ENCODE measurements around the gene CFAP52.

The CFAP52 gene

GRCh38 chr17:9676084-9676483 is 99.6 kb downstream of the CFAP52 start:
- H3K4me3 ChIP-seq (ENCODE audit: low read depth, low read length), result no peak overlapping the region
- H3K9me3 ChIP-seq (ENCODE audit: control insufficient read depth, insufficient read depth, low read depth, low read length), result peaks cover 2% of the 10 kb centered on the region; the same call in 1 of the 2 replicates
- POLR2A ChIA-PET, result no interaction called here
- peaks cover 0 to 22% of the 10 kb centered on the region in 2 experiments; a peak in 2 of 3 replicates for H3K36me3 ChIP-seq (ENCODE audit: control insufficient read depth in 2 of 2, insufficient read depth in 1 of 2, low read length in 2 of 2)
- CTCF ChIA-PET, result interaction anchor here (0.6 to 5.1 kb wide), 9 partner anchors 10 to 213 kb away, joined by 3 to 43 read pairs (median 3); partner anchors contain the start of genes CFAP52 and STX8
- no peaks in the 10 kb centered on the region for H3K4me1 ChIP-seq (ENCODE audit: control insufficient read depth, insufficient read depth, low read length)
- no peak overlapping the region for H3K27ac ChIP-seq (ENCODE audit: extremely low read depth, low read depth, low read length)
- TF ChIP-seq ZNF23 (tag by site-specific recombination; IDR thresholded peaks at IDR 0.05; ENCODE audit: borderline replicate concordance), result no peak
- no peak for TF ChIP-seq GLI4 (tag by site-specific recombination; IDR thresholded peaks at IDR 0.05)
- TF ChIP-seq REPIN1 (tag by site-specific recombination; IDR thresholded peaks at IDR 0.05; ENCODE audit: low read depth), result no peak
- TF ChIP-seq ZNF777 (tag by site-specific recombination; IDR thresholded peaks at IDR 0.05; ENCODE audit: borderline replicate concordance), result no peak
- TF ChIP-seq ZNF19 (tag by site-specific recombination; IDR thresholded peaks at IDR 0.05; ENCODE audit: low read depth), result no peak
- TF ChIP-seq ZNF768 (tag by site-specific recombination; IDR thresholded peaks at IDR 0.05), result no peak
- no peak for TF ChIP-seq INSM2 (tag by site-specific recombination; IDR thresholded peaks at IDR 0.05)
- TF ChIP-seq ZNF302 (tag by site-specific recombination; IDR thresholded peaks at IDR 0.05; ENCODE audit: low read depth), result no peak
- TF ChIP-seq PRDM6 (tag by site-specific recombination; IDR thresholded peaks at IDR 0.05), result no peak
- no peak for TF ChIP-seq PRDM1 (tag by site-specific recombination; IDR thresholded peaks at IDR 0.05)
- no peak for TF ChIP-seq ZNF18 (tag by site-specific recombination; IDR thresholded peaks at IDR 0.05)
- TF ChIP-seq ZNF449 (tag by site-specific recombination; IDR thresholded peaks at IDR 0.05), result no peak
- no peak for TF ChIP-seq ZNF10 (tag by site-specific recombination; IDR thresholded peaks at IDR 0.05)
- TF ChIP-seq SP7 (tag by site-specific recombination; IDR thresholded peaks at IDR 0.05), result no peak

GRCh38 chr17:9676820-9677310 is 100.4 kb downstream of the CFAP52 start:
- ChIA-PET CTCF (interaction anchor here (0.7 to 5.1 kb wide), 6 partner anchors 8 to 213 kb away, joined by 3 to 43 read pairs (median 4); partner anchors contain the start of genes CFAP52 and STX8), POLR2A (no interaction called here)
- TF ChIP-seq ZNF184 (tag by site-specific recombination; IDR thresholded peaks at IDR 0.05) (0 out of 2 replicates have a peak, but pooled peaks have one; percentile 44), ZBTB17 (tag by site-specific recombination; IDR thresholded peaks at IDR 0.05) (peak; percentile 30; the same call in 1 of the 2 replicates), ZSCAN4 (tag by site-specific recombination; IDR thresholded peaks at IDR 0.05) (no peak)
- Histone ChIP-seq H3K4me1 (ENCODE audit: control insufficient read depth, insufficient read depth, low read length) (no peaks in the 10 kb centered on the region), H3K36me3 (ENCODE audit: control insufficient read depth in 2 of 2, insufficient read depth in 1 of 2, low read length in 2 of 2) (peaks cover 0 to 26% of the 10 kb centered on the region in 2 experiments; a peak in 2 of 3 replicates), H3K27ac (ENCODE audit: extremely low read depth, low read depth, low read length) (no peak overlapping the region), H3K4me3 (ENCODE audit: low read depth, low read length) (no peak overlapping the region), H3K9me3 (ENCODE audit: control insufficient read depth, insufficient read depth, low read depth, low read length) (peaks cover 2% of the 10 kb centered on the region; the same call in 1 of the 2 replicates)

All from HEK293 (cell line).